Panc1 (cell line): Measurements from ENCODE around the gene PRDX6. TPM values are rescaled to one million over a fixed set of nuclear protein-coding genes. Genes with fewer than 3 reads are reported as not detected.
A peak's percentile ranks its signal among the peaks of the same experiment; 100 is the strongest.

ENCODE experiments used
- ATAC-seq: fragments of 200-7000 bp; cut with Tn5 transposase; 2 replicates; pipeline ENCODE4 v1.9.1; 2020; ENCODE audit warnings: mild to moderate bottlenecking, moderate library complexity
- BruUV-seq: library from RNA; stranded (reverse); fragments of 400-500 nt; replicated peaks from 2 replicates; lab custom pipeline; 2021; lab: Mats Ljungman, UMichigan
- CTCF ChIA-PET: fragments of 300-600 bp; sonication (Branson Sonifier 250); formaldehyde crosslinking; loops from one replicate; lab custom pipeline; 2022; ENCODE audit warnings: antibody characterized with exemption; lab: Charles Lee
- POLR2A ChIA-PET: fragments of 300-600 bp; sonication (Branson Sonifier 250); formaldehyde crosslinking; loops from one replicate; lab custom pipeline; 2022; ENCODE audit warnings: antibody characterized with exemption; lab: Charles Lee
- DNase-seq: peaks from one replicate; pipeline ENCODE4 v3.0.0-alpha.2; 2010; ENCODE audit warnings: low read depth, low spot score
- H3K27ac ChIP-seq: 2 replicates; pipeline ENCODE4 v1.5.1; 2011; ENCODE audit warnings: mild to moderate bottlenecking, low read length, inconsistent platforms
- H3K27me3 ChIP-seq: fragments of 200-500 bp; sonication (Bioruptor generic); 2 replicates; pipeline ENCODE4 v1.6.0; 2014; ENCODE audit warnings: low read length, inconsistent platforms; ENCODE audit not compliant: control insufficient read depth, insufficient read depth
- H3K36me3 ChIP-seq: fragments of 200-500 bp; sonication (Bioruptor generic); 2 replicates; pipeline ENCODE4 v1.5.1; 2014; ENCODE audit warnings: inconsistent platforms, mild to moderate bottlenecking, low read length, moderate library complexity; ENCODE audit not compliant: control insufficient read depth, insufficient read depth
- H3K4me1 ChIP-seq: 2 replicates; pipeline ENCODE4 v1.5.1; 2011; ENCODE audit warnings: inconsistent platforms, mild to moderate bottlenecking, low read length, moderate library complexity; ENCODE audit not compliant: control insufficient read depth, insufficient read depth
- H3K4me3 ChIP-seq, 2 experiments: 2 replicates each; pipeline ENCODE4 v1.5.1; 2011 to 2012; ENCODE audit warnings: low read depth in 2 of 2, low read length in 2 of 2, mild to moderate bottlenecking in 2 of 2, inconsistent platforms in 1 of 2, moderate library complexity in 1 of 2
- H3K9me3 ChIP-seq: fragments of 200-500 bp; sonication (Bioruptor generic); 2 replicates; pipeline ENCODE4 v1.5.1; 2014; ENCODE audit warnings: low read depth, mild to moderate bottlenecking, inconsistent platforms, low read length, moderate library complexity; ENCODE audit not compliant: control insufficient read depth, insufficient read depth
- POLR2AphosphoS5 ChIP-seq: IDR thresholded peaks from 2 replicates; pipeline ENCODE4 v1.6.1; 2012; ENCODE audit warnings: mild to moderate bottlenecking, low read depth, low read length, moderate library complexity
- SIN3A ChIP-seq: IDR thresholded peaks from 2 replicates; pipeline ENCODE4 v1.6.1; 2012; ENCODE audit warnings: low read depth, mild to moderate bottlenecking, low read length, moderate library complexity, borderline replicate concordance; ENCODE audit not compliant: insufficient read depth
- in situ Hi-C: cut with HindIII; loops from 2 replicates; pipeline ENCODE4 v1.10.0; 2016; ENCODE audit warnings: low sequenced_read_pairs, low pct_unique_long_range_greater_than_20kb
- intact Hi-C: fragments of 100-400 bp; cut with micrococcal nuclease; formaldehyde crosslinking; loops from one replicate; pipeline ENCODE4 v1.10.0; 2022; ENCODE audit not compliant: unreplicated experiment
- total RNA-seq: library from RNA; stranded (reverse); gene quantifications from one replicate; pipeline ENCODE4 v1.2.1, GENCODE V29; 2021; ENCODE audit not compliant: unreplicated experiment
- TF ChIP-seq, protein P1 (sequence below): fragments of 450-650 bp; IDR thresholded peaks from 2 replicates; pipeline ENCODE4 v1.5.1; 2017; ENCODE audit warnings: mild to moderate bottlenecking
- TF ChIP-seq, protein P2 (sequence below), 2 experiments: IDR thresholded peaks; 2 replicates each; pipeline ENCODE4 v1.6.1; 2011 to 2012; ENCODE audit warnings: low read depth in 2 of 2, control low read depth in 1 of 2, low read length in 1 of 2, mild to moderate bottlenecking in 1 of 2, moderate library complexity in 1 of 2; ENCODE audit not compliant: insufficient read depth in 1 of 2

The PRDX6 gene
- total RNA-seq, 1 experiment from 2014 or later = 157 TPM

DNA sequence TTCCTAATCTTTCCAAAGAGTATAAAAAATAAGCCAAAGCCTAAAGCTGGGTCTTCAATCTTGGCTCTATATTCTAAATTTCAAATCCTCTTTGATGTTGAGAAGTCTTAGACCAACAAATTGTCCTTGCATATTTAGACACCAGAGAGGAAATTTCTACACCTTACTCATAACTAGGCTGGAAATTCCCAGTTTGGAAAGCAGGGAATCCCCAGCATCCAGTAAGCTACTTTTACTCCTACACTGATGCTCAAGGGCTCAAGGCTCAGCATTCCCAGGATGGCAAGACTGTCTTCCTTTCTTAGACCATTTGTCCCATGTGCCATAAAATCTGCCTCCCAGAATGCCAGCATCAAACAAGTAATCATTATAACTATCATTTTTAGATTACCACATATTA lies 28.3 kb downstream of the PRDX6 start:
- intact Hi-C loops (no loop called here), in situ Hi-C loops (no loop called here)
- Histone ChIP-seq H3K27me3 (no peaks in the 10 kb centered on the region), H3K4me1 (peaks cover 3% of the 10 kb centered on the region; the same call in 1 of the 2 replicates), H3K4me3 (no peak overlapping the region), H3K27ac (no peak overlapping the region), H3K9me3 (no peaks in the 10 kb centered on the region), H3K36me3 (no peaks in the 10 kb centered on the region)
- DNase-seq (no peak), ATAC-seq (no peak)
- TF ChIP-seq, protein P1, sequence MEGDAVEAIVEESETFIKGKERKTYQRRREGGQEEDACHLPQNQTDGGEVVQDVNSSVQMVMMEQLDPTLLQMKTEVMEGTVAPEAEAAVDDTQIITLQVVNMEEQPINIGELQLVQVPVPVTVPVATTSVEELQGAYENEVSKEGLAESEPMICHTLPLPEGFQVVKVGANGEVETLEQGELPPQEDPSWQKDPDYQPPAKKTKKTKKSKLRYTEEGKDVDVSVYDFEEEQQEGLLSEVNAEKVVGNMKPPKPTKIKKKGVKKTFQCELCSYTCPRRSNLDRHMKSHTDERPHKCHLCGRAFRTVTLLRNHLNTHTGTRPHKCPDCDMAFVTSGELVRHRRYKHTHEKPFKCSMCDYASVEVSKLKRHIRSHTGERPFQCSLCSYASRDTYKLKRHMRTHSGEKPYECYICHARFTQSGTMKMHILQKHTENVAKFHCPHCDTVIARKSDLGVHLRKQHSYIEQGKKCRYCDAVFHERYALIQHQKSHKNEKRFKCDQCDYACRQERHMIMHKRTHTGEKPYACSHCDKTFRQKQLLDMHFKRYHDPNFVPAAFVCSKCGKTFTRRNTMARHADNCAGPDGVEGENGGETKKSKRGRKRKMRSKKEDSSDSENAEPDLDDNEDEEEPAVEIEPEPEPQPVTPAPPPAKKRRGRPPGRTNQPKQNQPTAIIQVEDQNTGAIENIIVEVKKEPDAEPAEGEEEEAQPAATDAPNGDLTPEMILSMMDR = no peak
- no peak for TF ChIP-seq POLR2AphosphoS5
- no peak for TF ChIP-seq SIN3A
- TF ChIP-seq, protein P2, sequence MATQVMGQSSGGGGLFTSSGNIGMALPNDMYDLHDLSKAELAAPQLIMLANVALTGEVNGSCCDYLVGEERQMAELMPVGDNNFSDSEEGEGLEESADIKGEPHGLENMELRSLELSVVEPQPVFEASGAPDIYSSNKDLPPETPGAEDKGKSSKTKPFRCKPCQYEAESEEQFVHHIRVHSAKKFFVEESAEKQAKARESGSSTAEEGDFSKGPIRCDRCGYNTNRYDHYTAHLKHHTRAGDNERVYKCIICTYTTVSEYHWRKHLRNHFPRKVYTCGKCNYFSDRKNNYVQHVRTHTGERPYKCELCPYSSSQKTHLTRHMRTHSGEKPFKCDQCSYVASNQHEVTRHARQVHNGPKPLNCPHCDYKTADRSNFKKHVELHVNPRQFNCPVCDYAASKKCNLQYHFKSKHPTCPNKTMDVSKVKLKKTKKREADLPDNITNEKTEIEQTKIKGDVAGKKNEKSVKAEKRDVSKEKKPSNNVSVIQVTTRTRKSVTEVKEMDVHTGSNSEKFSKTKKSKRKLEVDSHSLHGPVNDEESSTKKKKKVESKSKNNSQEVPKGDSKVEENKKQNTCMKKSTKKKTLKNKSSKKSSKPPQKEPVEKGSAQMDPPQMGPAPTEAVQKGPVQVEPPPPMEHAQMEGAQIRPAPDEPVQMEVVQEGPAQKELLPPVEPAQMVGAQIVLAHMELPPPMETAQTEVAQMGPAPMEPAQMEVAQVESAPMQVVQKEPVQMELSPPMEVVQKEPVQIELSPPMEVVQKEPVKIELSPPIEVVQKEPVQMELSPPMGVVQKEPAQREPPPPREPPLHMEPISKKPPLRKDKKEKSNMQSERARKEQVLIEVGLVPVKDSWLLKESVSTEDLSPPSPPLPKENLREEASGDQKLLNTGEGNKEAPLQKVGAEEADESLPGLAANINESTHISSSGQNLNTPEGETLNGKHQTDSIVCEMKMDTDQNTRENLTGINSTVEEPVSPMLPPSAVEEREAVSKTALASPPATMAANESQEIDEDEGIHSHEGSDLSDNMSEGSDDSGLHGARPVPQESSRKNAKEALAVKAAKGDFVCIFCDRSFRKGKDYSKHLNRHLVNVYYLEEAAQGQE (IDR thresholded peaks at IDR 0.05; ENCODE audit: insufficient read depth in 1 of 2, low read depth in 2 of 2, low read length in 1 of 2) = no peak
- BruUV-seq = no TSS peak
- ChIA-PET CTCF (no interaction called here), POLR2A (no interaction called here)

- Histone ChIP-seq H3K36me3 (no peaks in the 10 kb centered on the region), H3K27ac (no peak overlapping the region), H3K4me1 (peaks cover 3% of the 10 kb centered on the region; the same call in 1 of the 2 replicates), H3K9me3 (no peaks in the 10 kb centered on the region), H3K4me3 (no peak overlapping the region), H3K27me3 (no peaks in the 10 kb centered on the region)
- BruUV-seq = no TSS peak
- in situ Hi-C loops (no loop called here), intact Hi-C loops (no loop called here)
- ATAC-seq = peak; percentile 64; the same call in 1 of the 2 replicates
- TF ChIP-seq, protein P2 (IDR thresholded peaks at IDR 0.05; ENCODE audit: insufficient read depth in 1 of 2, low read depth in 2 of 2, low read length in 1 of 2) = no peak
- TF ChIP-seq, protein P1 = peak; percentile 28; the same call in 1 of the 2 replicates
- ChIA-PET CTCF (interaction anchor here (0.7 kb wide), 1 partner anchor 756 kb away, joined by 3 read pairs; no protein-coding TSS in a partner anchor), POLR2A (no interaction called here)
- no peak for DNase-seq
Observed at GRCh38 chr1:173506437-173506836, 29.3 kb downstream of the PRDX6 start.
